IMR-90 (cell line): ENCODE measurements around the gene PLSCR3. TPM values are rescaled to one million over a fixed set of nuclear protein-coding genes. Genes with fewer than 3 reads are reported as not detected.

Source experiments
- ATAC-seq: fragments of 200-7000 bp; cut with Tn5 transposase; 2 replicates; pipeline ENCODE4 v1.9.1; 2020; ENCODE audit warnings: low read depth, mild to moderate bottlenecking, moderate library complexity
- BruUV-seq: library from RNA; stranded (reverse); fragments of 400-500 nt; replicated peaks from 2 replicates; lab custom pipeline; 2021; lab: Mats Ljungman, UMichigan
- CTCF ChIA-PET: fragments of 300-600 bp; formaldehyde crosslinking; extraction: SDS; loops from one replicate; lab custom pipeline; 2021; ENCODE audit warnings: antibody characterized with exemption; lab: Yijun Ruan, JAX
- POLR2A ChIA-PET: fragments of 300-600 bp; sonication (Branson Sonifier 250); formaldehyde crosslinking; loops from one replicate; lab custom pipeline; 2022; ENCODE audit warnings: antibody characterized with exemption; ENCODE audit not compliant: unreplicated experiment; lab: Charles Lee
- DNase-seq: peaks from one replicate; pipeline ENCODE4 v3.0.0; 2013
- H2AFZ ChIP-seq: replicated peaks from 2 replicates; pipeline ENCODE3; 2013; ENCODE audit warnings: low read length, mild to moderate bottlenecking; ENCODE audit not compliant: poor library complexity
- H2AK5ac ChIP-seq: 2 replicates; pipeline ENCODE4 v1.6.1; 2013; ENCODE audit warnings: low read depth, low read length, inconsistent platforms
- H2AK9ac ChIP-seq: replicated peaks from 2 replicates; pipeline ENCODE3; 2013; ENCODE audit warnings: mild to moderate bottlenecking, low read depth, low read length, moderate library complexity; ENCODE audit not compliant: poor library complexity
- H2BK120ac ChIP-seq: 2 replicates; pipeline ENCODE4 v1.6.1; 2013; ENCODE audit warnings: low read depth, low read length, inconsistent platforms
- H2BK15ac ChIP-seq: 3 replicates; pipeline ENCODE4 v1.6.1; 2013; ENCODE audit warnings: low read depth, low read length, inconsistent platforms
- H2BK20ac ChIP-seq: 2 replicates; pipeline ENCODE4 v1.6.1; 2013; ENCODE audit warnings: low read depth, mild to moderate bottlenecking, inconsistent platforms, low read length, moderate library complexity
- H2BK5ac ChIP-seq: 2 replicates; pipeline ENCODE4 v1.6.1; 2013; ENCODE audit warnings: mild to moderate bottlenecking, low read depth, low read length, inconsistent platforms; ENCODE audit not compliant: poor library complexity, severe bottlenecking
- H3K14ac ChIP-seq: replicated peaks from 2 replicates; pipeline ENCODE4 v1.6.1; 2013; ENCODE audit warnings: low read depth, low read length, inconsistent platforms
- H3K18ac ChIP-seq: 2 replicates; pipeline ENCODE4 v1.6.1; 2013; ENCODE audit warnings: low read depth, low read length, control low read depth
- H3K23ac ChIP-seq: 2 replicates; pipeline ENCODE4 v1.6.1; 2013; ENCODE audit warnings: low read depth, low read length, inconsistent platforms
- H3K27ac ChIP-seq: 2 replicates; pipeline ENCODE4 v1.5.1; 2013; ENCODE audit warnings: mild to moderate bottlenecking, control low read depth, low read length; ENCODE audit not compliant: insufficient read depth
- H3K27me3 ChIP-seq: 2 replicates; pipeline ENCODE4 v1.6.1; 2013; ENCODE audit warnings: low read length; ENCODE audit not compliant: control insufficient read depth, insufficient read depth
- H3K36me3 ChIP-seq: 2 replicates; pipeline ENCODE4 v1.6.1; 2013; ENCODE audit warnings: low read length, mixed read lengths; ENCODE audit not compliant: control insufficient read depth, insufficient read depth
- H3K4ac ChIP-seq: 2 replicates; pipeline ENCODE4 v1.6.1; 2013; ENCODE audit warnings: low read depth, low read length, inconsistent platforms
- H3K4me1 ChIP-seq: 2 replicates; pipeline ENCODE4 v1.6.1; 2013; ENCODE audit warnings: low read length, mixed read lengths; ENCODE audit not compliant: control insufficient read depth, insufficient read depth
- H3K4me2 ChIP-seq: 2 replicates; pipeline ENCODE4 v1.6.1; 2013; ENCODE audit warnings: low read depth, mild to moderate bottlenecking, control low read depth, low read length, moderate library complexity
- H3K4me3 ChIP-seq: 2 replicates; pipeline ENCODE4 v1.5.1; 2013; ENCODE audit warnings: low read depth, mild to moderate bottlenecking, control low read depth, low read length, moderate library complexity; ENCODE audit not compliant: insufficient read depth
- H3K56ac ChIP-seq: 2 replicates; pipeline ENCODE4 v1.6.1; 2013; ENCODE audit warnings: low read length, inconsistent platforms; ENCODE audit not compliant: insufficient read depth; ENCODE audit errors: extremely low read depth
- H3K79me1 ChIP-seq, 2 experiments: 2 replicates each; pipeline ENCODE4 v1.6.1; 2013; ENCODE audit warnings: low read length in 2 of 2, inconsistent platforms in 1 of 2, low read depth in 1 of 2
- H3K9ac ChIP-seq: 2 replicates; pipeline ENCODE4 v1.6.1; 2013; ENCODE audit warnings: low read depth, low read length, control low read depth
- H3K9me1 ChIP-seq: 2 replicates; pipeline ENCODE4 v1.6.1; 2013; ENCODE audit warnings: low read length, inconsistent platforms; ENCODE audit not compliant: insufficient read depth
- H3K9me3 ChIP-seq: 2 replicates; pipeline ENCODE4 v1.6.1; 2013; ENCODE audit warnings: low read length; ENCODE audit not compliant: control insufficient read depth, insufficient read depth
- H4K20me1 ChIP-seq: 2 replicates; pipeline ENCODE4 v1.6.1; 2013; ENCODE audit warnings: low read length, inconsistent platforms; ENCODE audit not compliant: insufficient read depth
- H4K5ac ChIP-seq: 2 replicates; pipeline ENCODE4 v1.6.1; 2013; ENCODE audit warnings: mild to moderate bottlenecking, low read depth, low read length, control low read depth
- H4K8ac ChIP-seq, 2 experiments: 2 replicates each; pipeline ENCODE4 v1.6.1; 2013; ENCODE audit warnings: low read depth in 2 of 2, low read length in 2 of 2, control low read depth in 1 of 2, inconsistent platforms in 1 of 2
- H4K91ac ChIP-seq: 2 replicates; pipeline ENCODE4 v1.6.1; 2013; ENCODE audit warnings: low read depth, low read length, inconsistent platforms; ENCODE audit not compliant: insufficient read depth
- BHLHE40 ChIP-seq: fragments of 150-350 bp; IDR thresholded peaks from 2 replicates; pipeline ENCODE4 v1.6.1; 2016; ENCODE audit warnings: mild to moderate bottlenecking, low read depth, low read length
- NFE2L2 ChIP-seq: fragments of 150-350 bp; IDR thresholded peaks from 2 replicates; pipeline ENCODE4 v1.6.1; 2016; ENCODE audit warnings: low read depth, mild to moderate bottlenecking, low read length
- RAD21 ChIP-seq: IDR thresholded peaks from 2 replicates; pipeline ENCODE4 v1.6.1; 2012; ENCODE audit warnings: low read length, improper control_type of control experiment
- RFX5 ChIP-seq: IDR thresholded peaks from 2 replicates; pipeline ENCODE4 v1.8.0; 2012; ENCODE audit warnings: low read depth, mild to moderate bottlenecking, low read length, moderate library complexity
- WGBS, 2 experiments: methylation state at CpG; one replicate each; pipeline versions ENCODE4 v1.1.5 to v1.1.7; 2013; ENCODE audit warnings: missing lambda C conversion rate in 2 of 2; ENCODE audit not compliant: insufficient read length in 1 of 2; ENCODE audit errors: extremely low coverage in 2 of 2; 5-methylcytosine and 5-hydroxymethylcytosine counted together
- dilution Hi-C: fragments of 300-500 bp; cut with HindIII; formaldehyde crosslinking; loops from one replicate; pipeline ENCODE4 v1.14.3; 2018; ENCODE audit warnings: low sequenced_read_pairs; ENCODE audit not compliant: unreplicated experiment
- in situ Hi-C: fragments of 300-500 bp; cut with MboI; formaldehyde crosslinking; loops from 3 replicates; pipeline ENCODE4 v1.14.3; 2019; ENCODE audit warnings: low sequenced_read_pairs, inconsistent platforms, mixed read lengths
- intact Hi-C: fragments of 100-400 bp; cut with micrococcal nuclease; formaldehyde crosslinking; loops from 2 replicates; pipeline ENCODE4 v1.10.0; 2022
- polyA plus RNA-seq, 3 experiments: library from polyadenylated mRNA; depleted of rRNA; stranded (reverse); fragments of >200 nt; gene quantifications; 2 replicates each; pipeline ENCODE4 v1.2.3, GENCODE V29; 2012; ENCODE audit warnings: low replicate concordance in 1 of 3
- total RNA-seq: library from RNA; depleted of rRNA; stranded (reverse); fragments of >200 nt; gene quantifications from 2 replicates; pipeline ENCODE4 v1.2.3, GENCODE V29; 2012

PLSCR3 gene
- total and polyA plus RNA-seq, 2 of the 4 experiments (the other 2 are of a cell fraction): 6.1 to 116 TPM

GRCh38 chr17:7431231-7431630, 36.9 kb upstream of the PLSCR3 start:
- Histone ChIP-seq H3K4me1 (no peaks in the 10 kb centered on the region), H2BK5ac (no peak overlapping the region), H3K9ac (no peak overlapping the region), H3K9me3 (no peaks in the 10 kb centered on the region), H4K91ac (no peak overlapping the region), H2BK20ac (no peak overlapping the region), H3K4ac (no peak overlapping the region), H3K14ac (no peak overlapping the region), H3K36me3 (no peaks in the 10 kb centered on the region), H4K20me1 (no peaks in the 10 kb centered on the region; the same call in 1 of the 2 replicates), H2BK120ac (no peak overlapping the region), H3K27me3 (no peaks in the 10 kb centered on the region; the same call in 1 of the 2 replicates), H3K56ac (no peak overlapping the region), H4K8ac (no peak overlapping the region), H3K9me1 (no peaks in the 10 kb centered on the region), H2BK15ac (no peak overlapping the region), H2AFZ (no peak overlapping the region), H3K27ac (no peak overlapping the region), H4K5ac (no peak overlapping the region), H3K79me1 (no peaks in the 10 kb centered on the region; a peak in 1 of 4 replicates), H3K4me3 (no peak overlapping the region), H2AK5ac (no peak overlapping the region), H3K4me2 (no peak overlapping the region), H3K23ac (no peak overlapping the region), H3K18ac (no peak overlapping the region), H2AK9ac (no peak overlapping the region)
- DNase-seq: peak; percentile 22
- ChIA-PET CTCF (no interaction called here), POLR2A (no interaction called here)
- ATAC-seq: no peak
- dilution Hi-C loops (no loop called here), intact Hi-C loops (no loop called here), in situ Hi-C loops (no loop called here)
- no TSS peak for BruUV-seq
- TF ChIP-seq RAD21 (no peak), RFX5 (no peak), BHLHE40 (no peak), NFE2L2 (no peak)
- no CpG with 5 or more reads among the region's 1 CpG for WGBS, 2 experiments
